DMS114 treated with DMSO at 0.1 percent for 48 hours (cell line): ENCODE measurements around the gene KCNA3.
A peak's percentile ranks its signal among the peaks of the same experiment; 100 is the strongest.
"Not testable (repeated sequence)": the region's sequence is repeated elsewhere in the genome, so short reads cannot be mapped to it uniquely, and the experiment has no call there.

Source experiments
- DNase-seq: peaks from one replicate; lab custom pipeline; 2025; ENCODE audit not compliant: unreplicated experiment; lab: John Stamatoyannopoulos, UW

KCNA3 gene

DNA sequence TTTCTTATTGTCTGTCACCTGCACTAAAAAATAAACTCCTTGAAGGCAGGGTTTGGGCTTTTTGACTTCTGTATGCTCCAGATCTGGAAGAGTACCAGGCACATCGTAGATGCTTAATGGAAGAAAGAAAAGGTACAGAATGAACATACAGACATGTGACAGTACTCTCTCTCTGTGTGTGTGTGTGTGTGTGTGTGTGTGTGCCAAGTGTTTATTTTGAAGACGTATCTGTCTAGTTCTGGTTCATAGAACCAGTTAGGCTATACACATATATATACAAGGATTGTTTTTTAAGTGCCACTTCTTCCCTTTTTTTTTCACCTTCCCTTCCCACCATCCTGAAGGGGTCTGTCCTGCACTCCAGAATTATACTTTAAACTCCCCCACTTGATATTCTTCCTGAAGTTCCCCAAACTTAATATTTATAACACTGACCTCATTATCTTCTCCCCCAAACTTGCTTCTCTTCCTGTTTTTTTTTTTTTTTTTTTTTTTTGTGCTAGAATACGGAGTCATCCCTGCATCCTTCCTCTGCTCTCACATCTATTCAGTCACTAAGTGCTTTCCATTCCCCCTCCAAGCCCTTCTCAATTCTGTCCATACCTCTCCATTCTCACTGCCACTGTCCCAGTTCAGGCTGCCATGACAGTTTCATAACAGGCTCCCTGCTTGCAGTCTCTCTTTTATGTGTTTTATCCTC lies 5.4 kb upstream of the KCNA3 start:
- no peak for DNase-seq

DNA sequence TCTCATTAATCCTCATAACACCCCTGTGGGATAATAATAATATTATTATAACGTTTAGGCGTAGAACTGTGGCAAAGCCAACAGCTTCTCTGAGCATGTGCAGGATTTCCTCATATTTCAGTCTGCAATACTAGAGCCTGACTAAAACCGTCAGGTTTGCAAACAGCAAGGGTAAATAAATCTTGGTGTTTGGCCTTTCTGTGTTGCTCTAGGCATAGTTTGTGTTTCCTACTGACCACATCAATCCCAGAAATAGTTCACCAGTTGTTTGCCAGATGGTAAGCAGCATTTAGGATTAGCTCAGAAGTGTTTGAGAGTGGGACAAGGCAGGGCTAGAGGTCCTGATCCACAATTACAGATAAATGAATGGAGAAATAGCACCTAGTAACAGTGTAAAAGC lies 2.8 kb upstream of the KCNA3 start:
- no peak for DNase-seq

DNA sequence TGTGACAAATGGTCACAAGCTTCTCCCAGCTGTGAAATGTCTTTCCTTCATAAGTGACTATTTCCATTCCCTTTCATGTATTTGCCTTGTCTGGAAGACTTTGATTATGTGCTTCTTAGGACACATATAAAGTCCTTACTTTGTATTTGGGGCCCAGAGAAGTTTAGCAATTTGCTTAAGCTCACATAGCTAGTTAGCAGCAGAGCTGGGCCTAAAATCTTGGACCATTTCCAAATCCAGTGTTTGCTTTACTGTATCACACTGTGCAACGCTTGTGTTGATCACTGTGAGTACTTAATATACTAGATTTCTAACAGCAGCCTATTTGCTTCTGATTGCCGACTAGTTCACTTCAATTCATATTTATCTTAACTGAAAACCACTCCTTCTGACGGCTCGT lies 2.2 kb upstream of the KCNA3 start:
- DNase-seq, result no peak

DNA sequence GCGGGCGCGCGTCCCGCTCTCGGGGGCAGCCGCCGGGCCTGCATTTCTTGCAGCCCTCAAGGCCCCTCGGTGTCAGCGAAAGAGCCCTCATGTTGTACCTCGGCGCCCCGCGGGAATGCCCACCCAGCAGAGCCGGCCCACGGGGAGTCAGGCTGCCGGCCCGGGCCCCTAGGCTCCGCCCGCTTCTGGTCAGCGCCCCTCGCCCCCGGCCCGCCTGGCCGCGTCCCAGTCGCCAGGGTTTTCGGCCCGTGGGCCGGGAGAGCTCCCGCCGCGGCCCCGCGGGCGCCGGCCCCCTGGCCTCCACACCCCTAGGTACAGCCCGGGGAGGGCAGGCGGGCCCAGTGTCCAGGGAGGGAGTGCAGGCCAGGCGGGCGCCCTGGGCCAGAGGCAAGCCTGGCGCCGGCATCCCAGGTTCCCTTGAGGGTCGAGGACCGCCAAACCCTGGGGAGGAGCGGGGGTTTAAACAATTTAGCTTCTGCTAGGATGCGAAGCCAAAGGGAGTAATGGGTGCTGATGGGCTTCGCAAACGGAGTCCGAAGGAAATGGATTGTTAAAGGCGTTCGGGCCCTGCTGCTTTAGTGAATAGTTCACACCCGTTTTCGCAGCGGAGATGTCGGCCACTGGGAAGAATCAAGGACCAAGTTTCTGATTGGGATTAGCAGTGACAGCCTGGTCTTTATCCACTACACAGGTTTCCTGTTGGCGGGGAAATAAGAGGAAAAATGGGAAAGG lies 486 bp upstream of the KCNA3 start:
- DNase-seq, result peak; percentile 31

DNA sequence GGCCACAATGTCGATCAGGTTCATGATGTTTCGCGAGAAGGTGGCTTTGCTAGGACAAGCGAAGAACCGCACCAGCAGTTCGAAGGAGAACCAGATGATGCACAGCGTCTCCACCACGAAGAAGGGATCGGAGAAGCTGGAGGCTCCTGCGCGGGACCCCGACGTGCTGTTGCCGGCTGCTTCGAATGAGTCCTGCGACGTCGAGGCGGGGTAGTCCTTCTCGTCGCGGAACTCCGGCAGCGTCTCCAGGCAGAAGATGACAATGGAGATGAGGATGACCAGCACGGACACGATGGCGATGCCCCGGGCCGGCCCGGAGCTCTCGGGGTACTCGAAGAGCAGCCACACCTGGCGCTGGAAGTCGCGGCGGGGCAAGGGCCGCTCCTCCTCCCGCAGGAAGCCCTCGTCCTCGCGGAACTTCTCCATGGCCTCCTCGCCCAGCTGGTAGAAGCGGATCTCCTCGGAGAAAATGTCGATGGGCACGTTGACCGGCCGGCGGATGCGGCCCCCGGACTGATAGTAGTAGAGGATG lies 869 bp downstream of the KCNA3 start:
- no peak for DNase-seq

DNA sequence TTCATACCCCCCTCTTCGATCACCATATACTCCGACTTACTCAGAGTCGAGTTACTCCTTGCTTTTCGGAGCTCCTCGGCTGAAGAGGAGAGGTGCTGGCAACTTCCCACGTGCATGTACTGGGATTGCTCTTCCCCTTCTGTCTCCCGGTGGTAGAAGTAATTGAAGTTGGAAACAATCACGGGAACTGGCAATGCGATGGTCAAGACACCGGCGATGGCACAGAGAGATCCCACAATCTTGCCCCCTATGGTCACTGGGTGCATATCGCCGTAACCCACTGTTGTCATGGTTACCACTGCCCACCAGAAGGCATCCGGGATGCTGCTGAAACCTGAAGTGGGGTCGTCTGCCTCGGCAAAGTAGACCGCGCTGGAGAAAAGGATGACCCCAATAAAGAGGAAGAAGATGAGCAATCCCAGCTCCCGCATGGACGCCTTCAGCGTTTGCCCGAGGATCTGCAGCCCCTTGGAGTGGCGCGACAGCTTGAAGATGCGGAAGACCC lies 1.5 kb downstream of the KCNA3 start:
- no peak for DNase-seq

DNA sequence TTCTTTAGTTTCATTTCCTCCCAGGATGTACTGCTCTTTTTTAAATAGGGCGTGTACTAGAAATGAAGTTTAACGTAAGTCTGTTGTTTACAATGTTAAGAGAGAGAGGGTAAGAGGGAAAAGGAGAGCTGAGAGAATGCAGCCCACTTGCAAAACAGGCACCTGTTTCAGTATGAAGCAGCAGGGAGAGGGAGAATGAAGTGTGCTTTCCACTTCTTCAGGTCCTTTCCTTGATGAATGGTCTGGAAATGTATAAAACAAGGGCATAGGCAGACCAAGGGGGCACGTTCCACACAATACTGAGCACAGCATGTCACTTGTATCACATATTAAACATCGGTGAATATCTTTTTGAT lies 2.0 kb downstream of the KCNA3 start:
- DNase-seq, result no peak

DNA sequence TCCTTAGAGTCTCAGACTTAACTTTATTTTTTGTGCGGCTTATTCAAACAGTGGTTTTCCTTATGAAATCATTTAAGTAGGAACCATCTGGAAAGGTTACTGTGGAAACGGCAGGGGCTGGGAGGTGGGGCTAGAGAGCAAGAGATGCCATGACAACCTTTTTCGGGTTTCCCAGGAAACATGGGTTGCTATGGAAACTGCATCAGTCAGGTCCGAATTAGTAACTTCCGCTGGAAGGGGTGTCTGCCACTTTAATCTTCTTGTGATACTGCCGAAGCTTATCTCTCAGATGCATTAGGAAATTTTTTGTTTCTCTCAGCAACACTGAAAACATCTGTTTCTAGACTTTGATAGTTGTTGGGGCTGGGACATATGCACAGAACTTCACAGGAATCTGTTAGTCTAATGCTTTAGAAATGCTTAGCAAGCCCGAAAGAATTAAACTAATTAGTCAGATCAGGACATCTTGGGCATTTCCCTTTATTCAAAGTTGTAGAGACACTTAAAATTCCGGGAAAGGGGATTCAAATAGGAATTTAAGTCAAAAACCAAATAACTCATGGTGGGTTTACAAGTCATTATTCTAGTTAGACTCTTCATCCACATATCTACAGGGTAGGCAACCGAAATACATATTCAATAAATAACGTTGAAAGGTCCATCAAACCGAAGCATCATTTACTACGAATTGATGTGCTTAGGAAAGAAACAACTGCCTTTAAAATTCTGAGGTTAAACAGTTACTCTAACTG lies 2.6 kb downstream of the KCNA3 start:
- no peak for DNase-seq

DNA sequence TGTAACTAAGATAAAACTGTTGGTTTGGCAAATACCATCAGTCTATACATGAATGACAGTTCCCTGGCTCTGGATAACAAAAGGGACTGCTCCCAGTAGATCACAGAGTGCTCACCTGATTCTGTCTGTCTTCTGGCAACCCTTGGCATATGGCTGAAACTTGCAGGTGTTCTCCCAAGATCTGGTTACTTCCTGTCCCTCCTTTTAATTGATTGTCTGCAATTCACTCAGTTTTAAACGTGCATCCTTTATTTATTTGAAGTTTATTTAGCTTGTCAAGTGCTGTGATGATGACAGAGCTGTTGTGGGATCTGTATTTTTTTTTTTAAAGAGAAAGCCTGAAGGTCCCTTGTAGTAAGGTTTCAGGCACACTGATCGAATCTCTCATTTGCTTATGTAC lies 3.4 kb downstream of the KCNA3 start:
- no peak for DNase-seq

DNA sequence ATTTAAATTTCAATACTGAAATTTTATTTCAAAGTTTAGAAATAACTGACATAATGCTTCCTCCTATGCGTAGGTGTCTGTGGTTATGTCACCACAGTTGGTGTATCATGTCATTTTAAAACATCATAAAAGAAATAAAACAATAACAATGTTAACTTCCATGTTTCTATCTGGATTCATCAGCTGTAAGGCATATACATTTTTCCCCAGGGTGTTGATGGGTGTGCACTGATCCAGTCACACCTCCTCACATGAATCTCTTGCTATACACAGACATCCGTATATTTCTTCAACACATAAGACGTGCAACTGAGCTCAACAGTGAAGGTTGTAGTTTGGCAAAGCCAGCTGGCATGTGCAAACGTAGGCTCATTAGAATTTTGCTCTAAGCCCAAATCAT lies 6.2 kb downstream of the KCNA3 start:
- DNase-seq, result no peak

DNA sequence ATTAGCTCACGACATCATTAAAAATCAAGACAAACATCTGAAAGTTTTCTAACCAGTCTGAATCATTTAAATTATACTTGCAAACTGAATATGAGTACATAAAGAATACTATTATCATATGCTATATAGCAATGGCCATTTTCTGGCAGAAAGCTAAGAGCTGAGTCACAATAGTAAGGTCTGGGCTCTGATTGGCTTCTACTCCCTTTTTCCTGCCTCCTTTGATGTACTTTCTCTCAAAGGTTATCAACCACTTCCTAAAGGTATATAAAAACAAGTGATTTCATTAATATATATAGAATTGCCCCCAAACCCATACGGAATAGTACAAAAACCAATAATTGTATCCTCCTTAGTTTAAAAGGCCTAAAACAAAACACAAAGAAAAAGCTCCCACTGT lies 7.0 kb downstream of the KCNA3 start:
- no peak for DNase-seq

DNA sequence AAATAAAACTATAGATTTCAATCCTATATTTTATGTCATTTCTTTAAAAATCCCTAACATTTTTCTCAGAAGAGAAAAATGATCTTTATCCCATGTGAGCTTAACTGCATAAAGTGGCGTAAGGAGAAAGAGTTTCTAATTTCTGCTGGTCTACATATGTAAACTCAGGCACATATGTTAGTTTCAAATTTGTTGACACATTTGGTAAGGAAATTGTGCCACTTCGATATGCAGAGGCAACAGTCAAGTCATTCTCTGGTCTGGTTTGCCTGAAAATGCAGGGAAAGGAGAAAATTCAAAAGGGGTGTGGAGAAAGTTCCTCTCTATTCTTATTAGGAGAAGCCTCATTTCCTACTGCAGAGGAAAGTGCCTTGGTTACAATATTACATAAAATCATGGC lies 11.5 kb downstream of the KCNA3 start:
- DNase-seq, result no peak

DNA sequence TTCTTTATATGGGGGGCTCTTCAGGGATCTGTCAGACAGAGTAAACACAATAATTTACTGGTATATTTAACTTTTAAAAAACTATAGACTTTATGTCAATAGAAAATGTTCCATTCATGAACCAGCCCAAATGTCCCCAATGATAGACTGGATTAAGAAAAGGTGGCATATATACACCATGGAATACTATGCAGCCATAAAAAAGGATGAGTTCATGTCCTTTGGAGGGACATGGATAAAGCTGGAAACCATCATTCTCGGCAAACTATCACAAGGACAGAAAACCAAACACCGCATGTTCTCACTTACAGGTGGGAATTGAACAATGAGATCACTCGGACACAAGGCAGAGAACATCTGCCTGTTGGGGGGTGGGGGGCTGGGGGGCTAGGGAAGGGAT lies 15.2 kb downstream of the KCNA3 start:
- not testable (repeated sequence) for DNase-seq

DNA sequence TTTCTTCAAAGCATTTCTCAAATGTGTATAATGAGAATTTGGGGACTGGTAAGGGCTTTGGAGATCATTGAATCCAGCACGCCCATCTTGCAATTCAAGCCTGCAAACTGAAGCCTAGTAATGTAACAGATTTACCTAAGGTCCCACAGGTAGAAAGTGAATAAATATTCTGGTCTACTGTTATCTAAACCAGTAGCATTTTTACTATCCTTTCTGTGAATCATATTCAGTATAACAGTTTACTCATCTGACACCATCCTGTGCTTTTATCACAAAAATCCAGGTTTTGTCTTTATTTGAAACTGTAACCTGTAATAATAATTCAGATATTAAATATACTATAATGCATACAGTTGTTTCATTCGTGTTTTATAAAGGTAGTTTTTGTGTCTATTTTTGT lies 17.4 kb downstream of the KCNA3 start:
- no peak for DNase-seq

DNA sequence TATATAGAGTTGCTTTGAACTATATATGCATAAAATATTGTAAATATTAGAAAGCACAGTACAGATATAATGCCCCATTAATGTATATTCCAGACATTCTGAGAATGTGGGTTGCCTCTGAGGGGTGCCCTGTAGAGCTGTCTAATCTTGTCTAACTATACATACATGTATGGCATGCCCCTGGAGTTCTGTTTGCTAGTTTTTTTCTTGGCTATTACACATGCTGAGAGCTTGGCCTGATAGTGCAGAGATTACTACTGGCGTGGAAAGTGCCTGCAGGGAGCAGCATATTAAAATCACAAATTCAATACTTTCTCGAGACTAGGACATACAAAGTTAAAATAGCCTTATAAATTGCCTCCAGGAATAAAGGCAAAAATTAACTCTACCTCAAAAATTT lies 24.1 kb downstream of the KCNA3 start:
- DNase-seq, result no peak

DNA sequence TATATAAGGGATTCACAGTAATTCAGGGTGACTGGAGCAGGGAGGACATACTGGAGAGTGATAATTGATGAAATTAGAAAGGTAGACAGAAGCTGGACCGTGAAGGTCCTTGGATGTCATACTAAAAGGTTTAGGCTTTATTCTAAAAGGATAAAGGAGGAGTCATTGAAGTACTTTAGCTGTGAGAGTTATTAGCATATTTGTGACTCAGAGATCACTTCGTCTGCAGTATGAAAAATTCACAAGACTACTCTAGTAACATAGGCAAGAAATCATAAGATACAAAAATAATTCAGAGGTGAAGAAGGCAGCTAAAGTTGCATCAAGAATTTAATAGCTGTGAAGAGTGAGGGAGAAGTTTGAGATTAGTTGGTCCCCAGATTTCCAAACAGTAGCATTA lies 26.3 kb downstream of the KCNA3 start:
- DNase-seq, result no peak

DNA sequence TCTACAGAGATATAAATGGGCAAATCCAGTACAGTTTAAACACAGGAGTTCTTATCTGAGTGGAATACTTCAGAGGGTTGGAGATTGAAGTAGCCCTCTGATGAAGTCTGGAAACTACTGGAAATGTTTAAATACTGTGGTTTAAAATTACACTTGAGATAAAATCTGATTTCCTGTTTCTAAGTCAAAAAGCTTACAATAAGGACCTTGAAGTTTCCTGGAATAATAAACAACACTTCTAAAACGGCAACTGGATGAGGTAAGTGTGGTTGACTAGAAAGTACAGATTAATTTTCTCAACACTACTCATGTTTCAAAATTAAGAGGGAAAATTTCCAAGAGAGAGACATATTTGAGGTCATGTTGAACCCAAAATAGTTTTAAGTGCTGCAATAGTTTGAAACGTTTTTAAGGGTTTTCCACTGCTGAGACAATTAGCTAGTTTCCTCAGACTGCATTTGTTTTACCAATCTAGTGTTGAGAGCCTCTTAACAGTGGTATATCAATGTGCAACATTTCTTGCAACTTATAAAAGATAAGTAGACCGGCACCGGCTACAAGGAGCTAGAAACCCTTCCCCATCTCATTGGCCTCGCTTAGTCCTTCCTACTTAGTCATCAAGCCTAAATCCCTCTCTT lies 27.4 kb downstream of the KCNA3 start:
- no peak for DNase-seq

DNA sequence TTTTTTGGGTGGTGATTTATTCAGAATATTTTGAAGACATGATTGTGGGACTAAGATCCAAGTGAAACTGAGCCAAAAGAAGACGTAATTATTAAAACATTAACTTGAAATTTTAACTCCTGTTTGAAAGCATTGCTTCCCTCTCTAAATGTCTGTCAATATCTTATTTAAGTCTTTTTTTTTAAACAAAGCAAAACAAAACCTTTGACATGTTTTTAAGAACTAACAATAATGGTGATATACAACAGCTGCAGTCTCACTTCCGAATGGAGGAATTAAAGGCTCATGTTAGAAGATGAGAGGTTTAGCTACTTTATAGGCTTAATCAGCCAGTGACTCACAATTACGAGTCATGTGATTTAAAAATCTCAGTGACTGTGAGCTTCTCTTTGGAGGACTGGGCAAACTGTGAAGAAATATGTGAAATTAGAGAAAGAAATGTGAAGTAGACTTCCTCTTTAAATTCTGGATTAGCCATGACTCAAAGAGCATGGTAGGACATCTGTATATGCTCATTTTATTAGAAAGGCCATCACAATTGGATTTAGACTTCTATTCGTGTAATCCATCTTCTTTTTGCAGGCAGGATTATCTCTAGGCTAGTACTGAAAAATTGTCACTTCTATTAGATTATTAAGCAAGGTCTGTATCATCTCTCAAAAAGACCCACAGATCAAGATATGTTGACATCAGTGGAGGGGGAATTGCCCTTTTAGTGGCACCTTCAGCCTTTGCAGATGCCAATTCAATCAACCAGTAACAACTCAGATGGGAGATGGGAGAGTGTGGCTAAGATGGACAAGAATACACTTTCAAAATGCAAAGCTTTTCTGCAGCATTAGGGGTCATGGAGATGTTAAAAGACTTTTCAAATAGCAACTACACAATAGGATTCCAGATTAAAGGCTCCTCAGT lies 28.7 kb downstream of the KCNA3 start:
- no peak for DNase-seq

DNA sequence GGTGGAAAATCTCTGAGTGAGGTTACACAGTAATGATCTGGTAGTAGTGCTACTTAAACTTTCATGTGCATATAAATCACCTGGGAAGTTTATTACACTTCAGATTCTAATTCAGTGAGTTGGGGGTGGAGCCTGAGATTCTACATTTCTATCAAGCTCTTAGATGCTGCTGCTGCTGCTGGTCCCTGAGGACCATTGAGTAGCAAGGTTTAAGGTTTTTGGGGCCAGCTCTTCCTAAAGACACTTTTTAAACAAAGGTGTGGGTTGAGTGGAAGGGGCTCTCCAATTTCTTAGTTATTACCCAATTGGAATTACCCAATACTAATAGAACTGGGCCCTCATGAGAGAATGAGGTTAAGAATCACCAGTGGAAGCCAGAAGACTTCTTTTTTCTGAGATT lies 29.5 kb downstream of the KCNA3 start:
- no peak for DNase-seq

DNA sequence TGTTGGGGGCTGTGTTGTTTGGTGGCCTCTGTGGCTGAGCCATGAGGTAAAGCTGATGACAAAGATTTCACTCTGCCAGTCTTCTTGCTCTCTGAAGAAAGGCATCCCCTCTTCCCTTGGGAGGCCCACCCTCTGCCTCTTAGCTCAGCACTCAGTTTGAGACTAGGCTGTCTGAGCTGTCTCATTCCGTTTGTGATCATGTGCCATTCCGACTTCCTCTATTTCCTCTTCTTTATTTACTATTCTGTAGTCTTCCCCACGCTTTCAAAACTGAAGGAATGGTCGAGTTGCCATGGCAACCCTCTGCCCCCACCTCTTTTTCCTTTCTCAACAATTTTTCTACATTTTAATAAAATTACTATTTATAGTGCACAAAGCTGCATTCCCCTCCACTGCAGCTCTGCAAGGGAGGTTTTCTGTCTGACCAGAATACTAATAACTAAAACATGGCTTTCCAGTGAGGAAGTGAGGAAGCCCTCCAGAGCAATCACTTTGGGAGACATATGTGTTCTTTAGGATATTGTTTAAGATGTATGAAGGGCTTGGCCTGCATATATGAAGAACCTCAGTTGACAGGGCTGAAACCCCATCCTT lies 30.8 kb downstream of the KCNA3 start:
- DNase-seq, result no peak
